Stimulated activated CD4-positive, alpha-beta T cell treated with anti-CD3 and anti-CD28 coated beads, Interleukin-1b, Interleukin-23, amount 100 ng/mL, for 48 hours (primary cell): Measurements from ENCODE around the gene SYS1.

Source experiments
- DNase-seq: peaks from one replicate; pipeline ENCODE4 v3.0.0-alpha.2; 2020

SYS1 gene

DNA sequence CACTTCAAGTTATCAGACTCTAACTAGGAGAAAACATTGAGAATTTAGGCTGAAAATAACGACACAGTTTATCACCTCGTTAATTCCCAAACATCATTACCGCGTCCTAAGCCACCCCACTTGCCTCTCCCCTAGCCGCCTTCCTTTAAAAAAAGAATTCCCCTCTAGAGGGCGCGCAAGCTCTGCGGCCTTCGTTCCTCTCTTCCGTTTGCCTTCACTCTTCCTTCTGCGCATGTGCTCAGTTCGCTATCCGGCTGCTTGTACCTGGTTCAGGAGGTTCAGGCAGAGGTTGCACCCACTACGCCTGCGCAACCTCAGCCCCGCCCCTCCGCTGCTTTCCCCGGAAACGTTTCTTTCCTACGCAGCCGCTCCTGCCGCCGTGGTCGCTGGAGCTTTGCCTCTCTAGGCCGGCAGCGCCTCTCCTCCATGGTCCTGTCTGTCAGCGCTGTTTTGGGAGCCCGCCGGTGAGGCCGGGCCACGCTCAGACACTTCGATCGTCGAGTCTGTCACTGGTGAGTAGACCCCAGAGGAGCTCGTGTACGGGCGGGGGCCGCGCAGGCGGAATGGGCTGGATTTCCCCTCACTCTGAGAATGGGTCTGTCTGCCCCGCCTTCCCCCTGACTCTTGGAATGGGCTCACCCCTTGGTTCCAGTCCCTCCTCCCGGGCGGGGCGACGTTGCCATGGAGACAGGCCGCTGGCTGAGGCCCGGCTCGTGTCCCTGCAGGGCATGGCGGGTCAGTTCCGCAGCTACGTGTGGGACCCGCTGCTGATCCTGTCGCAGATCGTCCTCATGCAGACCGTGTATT is at the start of gene SYS1:
Gene SYS1, plus strand, starts transcription at position 353 of the 807 bp plus-strand sequence. Its CDS starts 376 bp downstream, at position 729.
- DNase-seq = peak; percentile 99

- no peak for DNase-seq
These were observed 49.0 kb upstream of the SYS1 start for GRCh38 chr20:45313943-45314342.

DNA sequence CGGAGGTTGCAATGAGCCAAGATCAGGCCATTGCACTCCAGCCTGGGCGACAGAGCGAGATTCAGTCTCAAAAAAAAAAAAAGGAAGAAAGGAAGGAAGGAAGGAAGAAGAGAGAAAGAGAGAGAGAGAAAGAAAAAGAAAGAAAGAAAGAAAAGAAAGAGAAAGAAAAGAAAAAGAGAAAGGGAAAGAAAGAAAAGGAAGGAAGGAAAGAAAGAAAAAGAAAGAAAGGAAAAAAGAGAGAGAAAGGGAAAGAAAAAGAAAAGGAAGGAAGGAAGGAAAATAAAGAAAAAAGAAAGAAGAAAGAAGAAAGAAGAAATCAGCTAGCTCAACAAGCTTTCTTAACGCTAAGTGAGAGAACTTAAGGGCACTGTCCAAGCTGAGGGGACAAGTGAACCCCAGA is 47.3 kb upstream of the SYS1 start:
- DNase-seq = no peak

DNA sequence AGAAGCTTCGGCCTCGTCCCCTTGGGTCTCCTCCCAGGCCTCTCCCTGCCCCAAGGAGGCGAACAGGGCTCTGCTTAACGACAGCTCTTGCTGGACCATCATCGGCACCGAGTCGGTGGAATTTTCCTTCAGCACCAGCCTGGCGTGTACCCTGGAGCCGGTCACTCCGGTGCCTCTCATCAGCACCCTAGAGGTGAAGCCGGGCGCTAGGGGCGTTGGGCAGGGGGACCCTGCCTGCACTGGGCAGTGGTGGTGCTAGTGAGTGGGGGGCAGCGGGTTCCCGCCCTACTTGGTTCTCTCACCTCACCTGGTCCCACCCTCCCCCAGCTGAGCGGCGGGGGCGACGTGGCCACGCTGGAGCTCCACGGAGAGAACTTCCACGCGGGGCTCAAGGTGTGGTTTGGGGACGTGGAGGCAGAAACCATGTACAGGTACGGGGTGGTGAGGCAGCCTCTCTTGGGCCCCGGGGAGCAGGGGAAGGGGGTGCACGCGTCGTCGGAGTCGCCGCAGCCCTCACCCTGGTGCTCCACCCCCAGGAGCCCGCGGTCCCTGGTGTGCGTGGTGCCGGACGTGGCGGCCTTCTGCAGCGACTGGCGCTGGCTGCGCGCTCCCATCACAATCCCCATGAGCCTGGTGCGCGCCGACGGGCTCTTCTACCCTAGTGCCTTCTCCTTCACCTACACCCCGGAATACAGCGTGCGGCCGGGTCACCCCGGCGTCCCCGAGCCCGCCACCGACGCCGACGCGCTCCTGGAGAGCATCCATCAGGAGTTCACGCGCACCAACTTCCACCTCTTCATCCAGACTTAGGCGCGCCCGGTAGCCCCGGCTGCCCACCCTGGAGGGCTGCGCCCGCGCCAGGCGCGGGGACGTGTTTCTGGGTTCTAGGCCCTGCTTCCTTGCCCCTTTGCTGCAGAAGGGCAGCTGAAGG is 46.5 kb upstream of the SYS1 start:
- no peak for DNase-seq

DNA sequence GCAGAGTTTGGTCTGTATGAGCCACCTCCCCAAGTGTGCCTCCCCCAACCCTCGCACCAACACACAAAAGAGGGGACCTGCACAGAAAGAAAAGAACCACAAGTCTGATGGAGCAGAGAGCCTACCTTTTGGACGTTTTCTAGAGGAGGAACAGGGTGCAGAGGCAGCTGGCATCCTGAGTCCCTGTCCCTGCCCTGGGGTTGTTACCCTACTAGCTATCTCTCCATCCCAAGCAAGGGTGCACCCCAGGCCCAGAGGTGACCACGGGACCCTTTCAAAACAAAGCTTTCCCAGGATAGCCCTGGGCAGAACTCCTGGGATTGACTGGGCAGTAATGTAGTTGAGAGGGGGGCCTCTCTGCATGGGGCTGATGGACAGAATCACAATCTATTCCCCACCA is 45.1 kb upstream of the SYS1 start:
- DNase-seq = no peak

- no peak for DNase-seq
These were observed 44.5 kb upstream of the SYS1 start for GRCh38 chr20:45318386-45318939.

- no peak for DNase-seq
These were observed 44.0 kb upstream of the SYS1 start for GRCh38 chr20:45318948-45319347.

DNA sequence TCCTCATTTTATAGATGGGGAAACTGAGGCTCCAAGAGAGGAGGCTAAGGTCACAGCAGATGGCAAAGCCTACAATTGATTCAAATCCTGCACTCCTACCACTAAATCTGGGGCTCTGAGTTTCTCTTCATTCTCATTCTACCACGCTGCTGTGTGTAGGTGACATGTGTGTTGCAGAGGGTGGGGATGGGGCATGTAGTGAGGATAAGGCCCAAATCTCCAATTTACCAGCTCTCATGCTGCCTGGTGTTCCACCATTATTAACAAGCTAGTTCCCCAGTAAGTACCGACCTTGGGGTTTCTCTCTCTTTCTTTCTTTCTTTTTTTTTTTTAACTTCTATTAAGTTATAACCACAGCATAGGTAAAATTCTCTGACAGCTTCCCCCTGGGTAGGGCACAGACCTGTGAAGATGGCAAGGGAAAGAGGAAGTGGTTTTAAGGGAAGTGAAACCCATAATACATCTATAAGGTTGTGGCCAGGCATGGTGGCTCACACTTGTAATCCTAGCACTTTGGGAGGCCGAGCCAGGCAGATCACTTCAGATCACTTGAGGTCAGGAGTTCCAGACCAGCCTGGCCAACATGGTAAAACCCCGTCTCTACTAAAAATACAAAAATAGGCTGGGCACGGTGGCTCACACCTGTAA is 41.9 kb upstream of the SYS1 start:
- DNase-seq = no peak

GRCh38 chr20:45322952-45323383 is 40.0 kb upstream of the SYS1 start:
- DNase-seq = no peak

- DNase-seq = no peak
These were observed 39.2 kb upstream of the SYS1 start for GRCh38 chr20:45323731-45324130.

DNA sequence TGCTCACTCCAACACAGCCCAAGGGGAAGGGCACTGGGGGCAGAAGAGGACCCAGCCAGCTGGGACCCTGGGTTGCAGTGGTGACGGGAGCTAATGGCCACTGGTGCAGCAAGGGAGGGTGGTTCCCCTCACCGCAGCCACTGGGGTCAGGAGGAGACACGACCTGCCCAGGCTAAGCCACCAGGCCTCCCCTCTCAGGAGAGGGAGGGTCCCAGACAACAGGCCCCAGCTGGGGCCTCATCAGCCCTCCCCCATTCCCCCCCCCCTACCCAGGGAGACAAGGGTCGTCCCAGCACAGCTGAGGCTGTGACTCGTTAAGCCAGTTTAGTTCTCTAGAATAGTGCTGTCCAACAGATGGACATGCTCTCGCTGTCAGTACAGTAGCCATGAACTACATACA is 37.6 kb upstream of the SYS1 start:
- no peak for DNase-seq

- DNase-seq = no peak
These were observed 34.5 kb upstream of the SYS1 start for GRCh38 chr20:45328451-45328850.

GRCh38 chr20:45329497-45330319 is 33.2 kb upstream of the SYS1 start:
- DNase-seq = no peak

GRCh38 chr20:45330476-45330875 is 32.5 kb upstream of the SYS1 start:
- no peak for DNase-seq

GRCh38 chr20:45336530-45337366 is 26.2 kb upstream of the SYS1 start:
- DNase-seq = no peak

DNA sequence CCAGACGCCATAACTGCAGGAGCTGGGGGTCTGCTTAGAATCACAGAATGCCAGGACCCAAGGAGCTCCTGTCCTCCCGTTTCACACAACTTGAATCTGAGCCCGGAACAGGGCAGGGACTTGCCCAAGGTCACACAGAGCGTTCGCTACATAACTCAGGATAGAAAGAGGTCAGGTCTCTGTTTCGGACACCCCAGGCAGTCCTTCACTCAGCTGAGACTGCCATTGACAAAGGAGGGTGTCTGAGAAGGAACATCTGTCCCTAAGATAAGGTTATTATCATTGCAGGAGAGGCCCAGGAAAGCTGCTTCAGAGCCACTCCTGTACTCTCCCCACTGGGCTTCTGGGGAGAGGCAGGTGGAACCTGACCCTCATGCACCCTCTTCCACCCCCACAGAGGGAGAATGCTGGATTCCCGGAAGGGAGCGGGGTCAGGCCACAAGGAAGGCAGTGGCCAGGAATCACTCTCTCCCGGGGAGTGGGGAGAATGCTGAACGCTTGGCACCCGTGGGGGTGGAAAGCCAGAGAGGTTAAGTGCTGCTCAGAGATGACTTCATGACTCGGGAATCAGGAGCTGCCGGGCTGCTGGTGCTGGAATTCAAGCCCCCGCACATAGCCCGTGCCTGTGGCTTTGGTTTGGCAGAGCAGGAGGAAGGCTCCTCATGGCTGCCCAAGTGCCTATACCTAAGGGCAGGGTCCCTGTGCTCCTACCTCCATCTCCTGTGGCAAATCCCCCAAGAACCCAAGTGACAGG is 25.4 kb upstream of the SYS1 start:
- no peak for DNase-seq

GRCh38 chr20:45338121-45339030 is 24.6 kb upstream of the SYS1 start:
- DNase-seq = no peak

- DNase-seq = no peak
These were observed 23.9 kb upstream of the SYS1 start for GRCh38 chr20:45339084-45339483.

- DNase-seq = no peak
These were observed 23.2 kb upstream of the SYS1 start for GRCh38 chr20:45339799-45340198.
